ENCODE data around the gene DNAH3. TPM values are rescaled to one million over a fixed set of nuclear protein-coding genes. Genes with fewer than 3 reads are reported as not detected.

DNAH3 gene
- total RNA-seq, 1 experiment from 2014 or later = 0.15 TPM

GRCh38 chr16:20941636-20941926 is 209.1 kb downstream of the DNAH3 start:
- Histone ChIP-seq H2AFZ (ENCODE audit: low read depth, low read length, poor library complexity, severe bottlenecking) (no peak overlapping the region), H3K36me3 (ENCODE audit: control insufficient read depth in 1 of 2, insufficient read depth in 2 of 2, low read length in 2 of 2) (no peaks in the 10 kb centered on the region), H3K27me3 (ENCODE audit: insufficient read depth, low read length) (no peaks in the 10 kb centered on the region), H4K20me1 (ENCODE audit: insufficient read depth) (no peaks in the 10 kb centered on the region), H3K4me1 (ENCODE audit: control insufficient read depth in 1 of 2, insufficient read depth in 2 of 2, low read length in 2 of 2) (peaks cover 3 to 18% of the 10 kb centered on the region in 2 experiments; a peak in 3 of 4 replicates), H3K4me2 (ENCODE audit: low read length) (no peak overlapping the region), H3K9ac (ENCODE audit: low read length) (no peak overlapping the region), H3K9me2 (ENCODE audit: insufficient read depth) (no peaks in the 10 kb centered on the region), H3K4me3 (replicated peaks in 1 of 2; ENCODE audit: low read depth in 1 of 2, low read length in 2 of 2) (no peak overlapping the region), H3K27ac (ENCODE audit: low read depth, low read length) (no peak overlapping the region), H3K79me2 (ENCODE audit: insufficient read depth, low read length) (no peaks in the 10 kb centered on the region), H3K9me3 (ENCODE audit: control insufficient read depth in 1 of 2, insufficient read depth in 1 of 2, low read depth in 1 of 2, low read length in 2 of 2) (no peaks in the 10 kb centered on the region)
- no TSS peak for BruUV-seq (replicated peaks)
- no peak for TF ChIP-seq ZFX (IDR thresholded peaks at IDR 0.05)
- no peak for TF ChIP-seq ZNF274 (IDR thresholded peaks at IDR 0.05; ENCODE audit: low read depth, low read length)
- no peak for TF ChIP-seq ATF3 (IDR thresholded peaks at IDR 0.05)
- TF ChIP-seq FOSL1 (IDR thresholded peaks at IDR 0.05; ENCODE audit: low read depth) = no peak
- no peak for TF ChIP-seq EZH2phosphoT487 (IDR thresholded peaks at IDR 0.05; ENCODE audit: borderline replicate concordance)
- no peak for TF ChIP-seq CBX3 (IDR thresholded peaks at IDR 0.05; ENCODE audit: low read depth)
- TF ChIP-seq JUND (IDR thresholded peaks at IDR 0.05) = no peak
- no peak for TF ChIP-seq YY1 (IDR thresholded peaks at IDR 0.05; ENCODE audit: extremely low read depth, insufficient replicate concordance, low read depth, low read length)
- TF ChIP-seq ELF1 (IDR thresholded peaks at IDR 0.05; ENCODE audit: borderline replicate concordance, low read depth) = no peak
- no peak for TF ChIP-seq CTCF (IDR thresholded peaks at IDR 0.05 in 2 of 3, conservative IDR thresholded peaks at IDR 0.05 in 1 of 3; ENCODE audit: borderline replicate concordance in 1 of 3, insufficient read depth in 1 of 3, low read depth in 2 of 3, low read length in 2 of 3)
- TF ChIP-seq EGR1 (IDR thresholded peaks at IDR 0.05; ENCODE audit: low read depth) = no peak
- no peak for TF ChIP-seq TCF7L2 (IDR thresholded peaks at IDR 0.05; ENCODE audit: borderline replicate concordance, extremely low read depth, insufficient read depth, insufficient read length)
- TF ChIP-seq REST (IDR thresholded peaks at IDR 0.05; ENCODE audit: low read depth) = no peak
- TF ChIP-seq CEBPB (IDR thresholded peaks at IDR 0.05; ENCODE audit: low read depth) = no peak
- TF ChIP-seq POLR2AphosphoS5 (IDR thresholded peaks at IDR 0.05; ENCODE audit: low read depth, low read length) = no peak
- TF ChIP-seq POLR2A (IDR thresholded peaks at IDR 0.05; ENCODE audit: borderline replicate concordance, extremely low read depth, insufficient read depth, insufficient read length) = no peak
- no peak for TF ChIP-seq SIN3A (IDR thresholded peaks at IDR 0.05; ENCODE audit: low read depth)
- POLR2A ChIA-PET = no interaction called here
- RAD21 ChIA-PET (ENCODE audit: low non-redundant PET in 1 of 2, low total read pairs in 2 of 2, uncharacterized antibody in 2 of 2, unreplicated experiment in 2 of 2) = no interaction called here
- ATAC-seq (no peak), DNase-seq (ENCODE audit: low read depth, low spot score) (no peak)
- intact Hi-C loops (cut with micrococcal nuclease) = no loop called here
- CTCF ChIA-PET = no interaction called here
